Purkinje cell (primary cell): ENCODE results near the gene NUTM2F. TPM values are rescaled to one million over a fixed set of nuclear protein-coding genes. Genes with fewer than 3 reads are reported as not detected.

Experiments
- polyA plus RNA-seq: library from polyadenylated mRNA; unstranded; fragments of >200 nt; fragmentation: Nextera tagmentation; gene quantifications from 2 replicates; pipeline ENCODE4 v1.2.1, GENCODE V29; 2014

The NUTM2F gene, protein sequence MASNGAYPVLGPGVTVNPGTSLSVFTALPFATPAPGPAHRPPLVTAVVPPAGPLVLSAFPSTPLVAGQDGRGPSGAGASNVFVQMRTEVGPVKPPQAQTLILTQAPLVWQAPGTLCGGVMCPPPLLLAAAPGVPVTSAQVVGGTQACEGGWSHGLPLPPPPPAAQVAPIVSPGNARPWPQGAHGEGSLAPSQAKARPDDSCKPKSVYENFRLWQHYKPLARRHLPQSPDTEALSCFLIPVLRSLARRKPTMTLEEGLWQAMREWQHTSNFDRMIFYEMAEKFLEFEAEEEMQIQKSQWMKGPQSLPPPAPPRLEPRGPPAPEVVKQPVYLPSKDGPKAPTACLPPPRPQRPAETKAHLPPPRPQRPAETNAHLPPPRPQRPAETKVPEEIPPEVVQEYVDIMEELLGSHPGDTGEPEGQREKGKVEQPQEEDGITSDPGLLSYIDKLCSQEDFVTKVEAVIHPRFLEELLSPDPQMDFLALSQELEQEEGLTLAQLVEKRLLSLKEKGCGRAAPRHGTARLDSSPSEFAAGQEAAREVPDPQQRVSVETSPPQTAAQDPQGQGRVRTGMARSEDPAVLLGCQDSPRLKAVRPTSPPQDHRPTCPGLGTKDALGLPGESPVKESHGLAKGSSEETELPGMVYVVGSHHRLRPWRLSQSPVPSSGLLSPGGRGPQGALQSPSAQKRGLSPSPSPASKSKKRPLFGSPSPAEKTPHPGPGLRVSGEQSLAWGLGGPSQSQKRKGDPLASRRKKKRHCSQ
- not detected in 2 replicates for polyA plus RNA-seq

DNA sequence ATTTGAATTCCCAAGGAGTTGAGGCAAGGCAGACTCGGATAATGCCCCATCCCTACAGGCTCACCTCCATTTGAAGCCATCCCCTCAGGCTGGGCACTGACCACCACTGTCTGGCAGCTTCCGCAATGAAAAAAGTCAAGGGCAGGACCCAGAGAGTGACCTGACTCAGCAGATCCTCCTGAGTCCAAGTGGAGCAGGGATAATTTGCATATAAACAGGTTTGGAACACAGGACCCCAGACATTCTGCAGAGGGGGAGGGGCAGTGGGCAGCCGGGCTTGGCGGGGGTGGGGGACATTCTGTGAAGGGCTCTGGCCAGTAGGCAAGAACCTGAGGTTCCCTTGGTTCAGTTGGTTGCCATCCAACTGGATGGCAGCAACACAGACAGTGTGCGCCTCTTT is at the start of gene NUTM2F:
Gene NUTM2F (minus strand): TSS at position 101 of the 400 bp plus-strand sequence. CDS start 21 bp downstream, at position 80.

Other genes starting within 250 kb of the NUTM2F start
- 7.3 and 10.8 TPM in 2 replicates for gene PTPDC1, start 244.2 kb downstream of the NUTM2F start, polyA plus RNA-seq
- gene ZNF169, start 69.3 kb downstream of the NUTM2F start, polyA plus RNA-seq: 3.3 and 3.4 TPM in 2 replicates
- gene PCAT7, start 226.4 kb upstream of the NUTM2F start, polyA plus RNA-seq: 0.53 TPM in 1 of 2 replicates, not detected in the other